Central memory CD8-positive, alpha-beta T cell (primary cell): ENCODE data around the gene SKIC3.

Experiments
- ATAC-seq: fragments of 150-1000 bp; cut with Tn5 transposase; replicated peaks from 2 replicates; pipeline ENCODE4 v1.10.0; 2022; ENCODE audit warnings: mild to moderate bottlenecking, moderate FRiP score, moderate number of reproducible peaks; ENCODE audit not compliant: poor library complexity, severe bottlenecking; ENCODE audit errors: extremely low read depth
- DNase-seq, 2 donors: peaks; one replicate each; pipeline ENCODE4 v3.0.0; 2021; ENCODE audit warnings: low spot score in 2 of 2
- H3K27ac Mint-ChIP-seq: one replicate; pipeline ENCODE4 v1.8.0; 2022; ENCODE audit warnings: low read depth, mild to moderate bottlenecking, moderate library complexity, mixed read lengths
- H3K27me3 Mint-ChIP-seq: one replicate; pipeline ENCODE4 v1.8.0; 2022; ENCODE audit warnings: mixed read lengths
- H3K36me3 Mint-ChIP-seq: one replicate; pipeline ENCODE4 v1.8.0; 2022; ENCODE audit warnings: mild to moderate bottlenecking, moderate library complexity, mixed read lengths; ENCODE audit not compliant: insufficient read depth
- H3K4me1 Mint-ChIP-seq: one replicate; pipeline ENCODE4 v1.8.0; 2022; ENCODE audit warnings: mixed read lengths
- H3K4me3 Mint-ChIP-seq: one replicate; pipeline ENCODE4 v1.8.0; 2022; ENCODE audit warnings: mild to moderate bottlenecking, moderate library complexity, mixed read lengths
- H3K9me3 Mint-ChIP-seq: one replicate; pipeline ENCODE4 v1.8.0; 2022; ENCODE audit warnings: mixed read lengths

Gene SKIC3

DNA sequence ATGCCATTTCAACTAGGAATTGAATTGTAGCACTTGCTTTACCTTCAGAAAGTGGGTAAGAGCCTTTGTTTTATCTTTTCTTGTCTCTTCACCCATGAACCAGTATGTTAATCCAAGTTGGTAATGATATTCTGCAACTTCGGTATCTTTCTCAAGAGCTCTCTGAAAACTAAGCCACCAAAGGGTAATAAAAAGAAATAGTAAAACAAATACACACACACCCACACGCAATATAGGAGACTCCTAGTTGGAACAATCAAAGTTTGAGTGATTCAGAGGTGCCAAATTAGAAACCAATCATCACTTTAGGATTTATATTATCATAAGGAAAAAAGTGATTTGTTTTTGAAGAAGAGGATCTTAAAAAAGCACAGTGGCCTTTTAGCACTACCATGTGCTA is 30.4 kb downstream of the SKIC3 start:
- H3K36me3 Mint-ChIP-seq = peaks cover 42% of the 10 kb centered on the region
- ATAC-seq = no peak
- no peak overlapping the region for H3K4me3 Mint-ChIP-seq

DNA sequence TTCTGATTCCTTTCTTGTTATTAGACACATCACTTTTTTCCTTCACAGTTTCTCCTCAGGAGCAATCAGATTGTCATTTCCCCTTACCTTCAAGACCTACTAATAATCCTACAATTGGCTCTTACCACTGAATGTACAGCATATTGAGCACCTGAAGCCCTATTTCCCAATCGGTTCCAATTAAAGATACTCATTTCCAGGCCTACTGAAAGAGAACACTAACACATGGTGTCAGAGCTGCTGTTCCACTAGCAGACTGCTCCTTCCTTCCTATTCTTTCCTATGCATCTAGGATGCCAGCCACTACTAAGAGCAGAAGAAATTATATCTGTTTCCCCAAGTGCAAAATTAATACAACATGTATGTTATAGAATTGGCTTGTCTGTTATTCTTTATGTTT is 34.6 kb downstream of the SKIC3 start:
- DNase-seq = no peak
- Mint-ChIP-seq H3K4me3 (no peak overlapping the region), H3K9me3 (no peaks in the 10 kb centered on the region), H3K27ac (no peak overlapping the region), H3K4me1 (peaks cover 5% of the 10 kb centered on the region), H3K27me3 (no peaks in the 10 kb centered on the region), H3K36me3 (peaks cover 46% of the 10 kb centered on the region)
- no peak for ATAC-seq

More for the DNA sequence above, 30.4 kb downstream of the SKIC3 start:
- H3K9me3 Mint-ChIP-seq = no peaks in the 10 kb centered on the region
- no peaks in the 10 kb centered on the region for H3K27me3 Mint-ChIP-seq
- H3K4me1 Mint-ChIP-seq = peaks cover 5% of the 10 kb centered on the region
- no peak for DNase-seq
- H3K27ac Mint-ChIP-seq = no peak overlapping the region

DNA sequence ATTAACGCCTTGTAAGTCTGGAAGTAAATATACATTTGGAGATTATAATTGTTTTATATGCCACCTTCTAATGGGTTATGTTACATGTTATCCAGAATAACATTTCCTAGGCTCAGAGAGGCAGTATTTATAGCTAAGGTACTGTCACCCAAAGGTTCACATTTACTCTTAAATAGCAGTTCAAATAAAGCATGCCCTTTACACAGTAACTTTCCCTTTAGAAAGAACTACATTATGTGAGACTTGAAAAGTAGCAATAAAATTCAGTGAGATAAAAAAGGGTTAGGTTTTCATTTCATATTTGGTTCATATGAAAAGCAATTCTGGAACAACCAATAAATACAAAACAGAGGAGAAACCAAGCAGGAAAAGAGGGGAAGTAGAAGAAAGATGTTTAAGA is 35.1 kb downstream of the SKIC3 start:
- H3K27ac Mint-ChIP-seq = no peak overlapping the region
- H3K36me3 Mint-ChIP-seq = peaks cover 49% of the 10 kb centered on the region
- DNase-seq (no peak), ATAC-seq (no peak)
- peaks cover 5% of the 10 kb centered on the region for H3K4me1 Mint-ChIP-seq
- H3K9me3 Mint-ChIP-seq = no peaks in the 10 kb centered on the region
- no peaks in the 10 kb centered on the region for H3K27me3 Mint-ChIP-seq
- H3K4me3 Mint-ChIP-seq = no peak overlapping the region

DNA sequence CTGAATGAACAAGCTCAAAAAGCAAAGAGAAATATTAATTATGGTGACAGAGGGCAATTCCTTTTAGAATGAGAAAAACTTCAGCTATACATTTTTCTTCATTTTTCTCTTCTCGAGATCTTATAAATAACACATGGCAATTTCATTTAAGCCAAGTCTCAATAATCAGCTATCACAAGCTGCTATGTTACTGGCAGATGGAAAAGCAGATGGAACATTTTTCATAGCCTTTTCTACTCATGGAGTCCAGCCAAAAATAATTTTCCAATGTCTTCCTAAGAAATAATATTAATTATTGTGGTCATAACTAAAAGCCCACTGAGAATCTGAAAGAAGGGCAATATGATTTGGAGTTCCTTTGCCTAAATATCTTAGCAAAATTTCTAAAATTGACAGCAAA is 35.6 kb downstream of the SKIC3 start:
- H3K9me3 Mint-ChIP-seq = no peaks in the 10 kb centered on the region
- no peaks in the 10 kb centered on the region for H3K27me3 Mint-ChIP-seq
- H3K27ac Mint-ChIP-seq = peak overlapping the region; percentile 43
- ATAC-seq (no peak), DNase-seq (no peak)
- H3K36me3 Mint-ChIP-seq = peaks cover 46% of the 10 kb centered on the region
- H3K4me1 Mint-ChIP-seq = peaks cover 5% of the 10 kb centered on the region
- no peak overlapping the region for H3K4me3 Mint-ChIP-seq

DNA sequence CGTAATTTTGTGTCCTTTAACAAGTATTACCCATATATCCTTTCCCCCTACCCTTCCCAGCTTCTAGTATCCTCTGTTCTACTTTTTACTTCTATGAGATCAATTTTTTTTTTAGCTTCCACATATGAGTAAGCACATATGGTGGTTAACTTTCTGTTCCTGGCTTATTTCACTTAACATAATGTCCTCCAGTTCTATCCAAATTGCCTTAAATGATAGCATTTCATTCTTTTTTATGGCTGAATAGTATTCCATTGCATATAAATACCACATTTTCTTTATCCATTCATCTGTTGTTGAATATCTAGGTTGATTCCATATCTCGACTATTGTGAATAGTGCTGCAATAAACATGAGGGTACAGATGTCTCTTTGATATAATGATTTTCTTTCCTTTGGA is 36.4 kb downstream of the SKIC3 start:
- H3K4me1 Mint-ChIP-seq = peaks cover 5% of the 10 kb centered on the region
- H3K36me3 Mint-ChIP-seq = peaks cover 47% of the 10 kb centered on the region
- H3K4me3 Mint-ChIP-seq = no peak overlapping the region
- no peaks in the 10 kb centered on the region for H3K27me3 Mint-ChIP-seq
- H3K27ac Mint-ChIP-seq = peak overlapping the region; percentile 43
- ATAC-seq = no peak
- no peaks in the 10 kb centered on the region for H3K9me3 Mint-ChIP-seq
- no peak for DNase-seq

DNA sequence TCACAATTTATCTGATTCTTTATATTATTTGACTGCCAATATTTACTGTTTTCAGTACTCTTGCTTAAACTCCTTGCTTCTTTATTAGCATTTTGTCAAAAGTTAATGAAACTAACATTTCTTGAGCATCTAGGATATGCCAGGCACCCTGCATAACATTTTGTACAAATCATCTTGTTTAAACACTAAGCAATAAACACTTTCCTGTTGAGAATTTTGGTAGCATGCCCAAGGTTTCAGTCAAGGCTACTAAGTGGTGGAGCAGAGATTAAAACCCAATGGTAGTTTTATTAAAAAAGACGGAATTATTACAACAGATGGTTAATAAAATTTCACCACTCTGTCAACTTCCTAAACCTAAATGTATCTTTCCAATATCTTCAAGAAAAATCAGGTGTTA is 43.2 kb downstream of the SKIC3 start:
- H3K36me3 Mint-ChIP-seq = peaks cover 53% of the 10 kb centered on the region

DNA sequence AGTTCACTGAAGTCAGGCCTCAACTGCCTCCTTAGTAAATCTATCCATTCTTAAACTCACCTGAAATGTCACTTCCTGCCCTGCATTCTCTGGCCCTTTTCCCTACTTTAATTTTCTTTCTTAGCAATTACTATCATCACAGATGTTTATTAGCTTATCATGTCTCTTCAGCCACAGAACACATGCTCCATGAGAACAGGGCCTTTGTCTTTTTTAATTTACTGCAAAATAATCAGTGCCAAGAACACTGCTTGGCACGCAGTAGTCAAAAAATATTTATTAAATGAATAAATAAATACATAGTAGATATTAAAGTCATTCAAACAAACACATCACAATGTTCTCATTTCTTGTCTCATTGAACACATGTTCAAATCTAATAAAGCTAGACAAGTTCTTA is 46.2 kb downstream of the SKIC3 start:
- Mint-ChIP-seq H3K4me1 (no peaks in the 10 kb centered on the region), H3K36me3 (peaks cover 53% of the 10 kb centered on the region), H3K27ac (no peak overlapping the region)

More for the DNA sequence above, 43.2 kb downstream of the SKIC3 start:
- DNase-seq (no peak), ATAC-seq (no peak)
- no peak overlapping the region for H3K27ac Mint-ChIP-seq
- H3K27me3 Mint-ChIP-seq = no peaks in the 10 kb centered on the region
- no peaks in the 10 kb centered on the region for H3K4me1 Mint-ChIP-seq
- H3K9me3 Mint-ChIP-seq = no peaks in the 10 kb centered on the region
- H3K4me3 Mint-ChIP-seq = no peak overlapping the region

More for the DNA sequence above, 46.2 kb downstream of the SKIC3 start:
- ATAC-seq (no peak), DNase-seq (no peak)
- H3K27me3 Mint-ChIP-seq = no peaks in the 10 kb centered on the region
- H3K4me3 Mint-ChIP-seq = no peak overlapping the region
- no peaks in the 10 kb centered on the region for H3K9me3 Mint-ChIP-seq
